C4-2B (cell line): ENCODE results near the gene BABAM2.

Experiments used
- CTCF ChIP-seq: fragments of 450-650 bp; conservative IDR thresholded peaks from 2 replicates; pipeline ENCODE4 v1.5.1; 2017; ENCODE audit warnings: mild to moderate bottlenecking
- ZFX ChIP-seq: fragments of 450-650 bp; IDR thresholded peaks from 2 replicates; pipeline ENCODE4 v1.6.1; 2017

- no peak for TF ChIP-seq CTCF
- no peak for TF ChIP-seq ZFX
These were observed 246.7 kb downstream of the BABAM2 start for GRCh38 chr2:28137221-28137620.
